Measurements from ENCODE around the gene ADRM1.

ADRM1 gene

DNA sequence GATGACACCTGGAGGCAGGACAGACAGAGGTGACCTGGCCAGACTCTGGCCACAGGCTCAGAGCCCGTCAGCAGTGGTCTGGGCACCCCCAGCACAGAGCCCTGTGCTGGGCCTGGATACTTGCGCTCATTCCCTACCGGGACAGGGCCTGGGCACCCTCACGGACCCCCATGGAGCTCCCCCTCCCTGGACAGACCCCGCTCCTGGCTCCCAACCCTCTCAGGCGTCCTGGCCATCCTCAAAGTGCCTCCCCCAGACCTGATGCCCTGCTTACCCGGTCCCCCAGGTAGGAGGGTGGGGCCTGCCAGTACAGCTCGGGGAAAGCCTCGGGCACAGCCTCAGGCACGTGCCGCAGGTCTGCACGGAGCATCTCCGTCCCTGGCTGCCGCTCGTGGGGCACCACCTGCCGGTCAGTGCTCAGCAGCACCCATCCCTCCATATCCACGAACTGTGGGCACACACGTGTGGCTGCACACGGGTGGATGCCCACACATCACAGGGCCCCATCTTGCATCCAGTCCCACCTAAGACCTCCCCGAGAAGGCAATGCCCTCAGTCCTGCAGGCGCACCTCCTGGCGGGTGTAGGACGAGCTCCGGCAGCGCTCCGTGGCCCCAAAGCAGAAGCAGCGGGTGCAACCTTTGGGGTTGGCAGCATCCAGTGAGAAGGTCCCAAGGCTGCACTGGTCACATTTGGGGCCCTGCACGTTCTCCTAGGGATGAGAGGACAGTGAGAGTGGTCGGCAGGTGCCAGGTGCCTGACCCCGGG lies 24.3 kb downstream of the ADRM1 start:
- DNase-seq (ENCODE audit: insufficient read length, low spot score) (no peak), FAIRE-seq (no peak)
- TF ChIP-seq SPI1 (IDR thresholded peaks at IDR 0.05; ENCODE audit: low read depth, low read length) (no peak), POLR2A (IDR thresholded peaks at IDR 0.05; ENCODE audit: low read depth, low read length) (no peak), POU2F2 (IDR thresholded peaks at IDR 0.05; ENCODE audit: low read depth, low read length) (no peak), TAF1 (IDR thresholded peaks at IDR 0.05; ENCODE audit: low read depth, low read length) (no peak), PAX5 (IDR thresholded peaks at IDR 0.05; ENCODE audit: insufficient read depth, low read length, severe bottlenecking) (no peak), POLR2AphosphoS5 (IDR thresholded peaks at IDR 0.05; ENCODE audit: low read depth, low read length) (no peak)

DNA sequence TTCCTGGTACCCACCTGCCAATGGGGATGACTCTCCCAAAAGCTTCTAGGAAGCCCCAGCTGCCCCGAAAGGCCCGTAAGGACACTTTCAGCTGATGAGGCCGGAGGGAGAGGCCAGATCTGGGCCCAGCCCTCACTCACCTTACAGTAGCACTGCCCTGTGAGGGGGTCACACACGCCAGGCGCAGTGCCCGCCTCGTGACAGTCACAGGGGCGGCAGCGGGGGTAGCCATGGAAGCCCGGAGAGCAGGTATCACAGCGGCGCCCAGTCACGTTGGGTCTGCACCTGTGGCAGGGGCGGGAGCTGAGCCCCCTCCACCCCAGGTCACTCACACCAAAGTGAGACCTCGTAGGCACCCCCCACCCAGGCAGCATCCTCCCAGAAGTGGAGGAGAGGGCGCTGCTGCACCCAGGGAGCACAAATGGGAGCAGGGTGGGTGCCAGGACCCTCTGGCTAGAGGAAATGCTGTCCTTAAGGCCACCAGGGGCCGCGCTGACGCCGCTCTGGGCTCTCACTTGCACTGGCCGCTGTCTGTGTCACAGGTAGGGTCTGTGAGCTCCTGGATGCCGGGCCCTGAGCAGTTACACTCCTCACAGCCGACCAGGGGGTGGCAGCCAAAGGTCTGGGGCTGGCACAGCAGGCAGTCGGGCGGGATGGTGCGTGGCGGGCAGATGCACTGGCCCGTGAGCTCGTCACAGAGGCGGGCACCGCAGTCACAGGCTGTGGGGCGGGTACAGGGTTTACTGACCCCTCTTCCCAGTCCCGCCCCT lies 25.1 kb downstream of the ADRM1 start:
- FAIRE-seq (no peak), DNase-seq (ENCODE audit: insufficient read length, low spot score) (no peak)
- TF ChIP-seq PAX5 (IDR thresholded peaks at IDR 0.05; ENCODE audit: insufficient read depth, low read length, severe bottlenecking), result no peak
- no peak for TF ChIP-seq POU2F2 (IDR thresholded peaks at IDR 0.05; ENCODE audit: low read depth, low read length)
- TF ChIP-seq TAF1 (IDR thresholded peaks at IDR 0.05; ENCODE audit: low read depth, low read length), result no peak
- no peak for TF ChIP-seq POLR2A (IDR thresholded peaks at IDR 0.05; ENCODE audit: low read depth, low read length)
- TF ChIP-seq POLR2AphosphoS5 (IDR thresholded peaks at IDR 0.05; ENCODE audit: low read depth, low read length), result no peak
- TF ChIP-seq SPI1 (IDR thresholded peaks at IDR 0.05; ENCODE audit: low read depth, low read length), result no peak

DNA sequence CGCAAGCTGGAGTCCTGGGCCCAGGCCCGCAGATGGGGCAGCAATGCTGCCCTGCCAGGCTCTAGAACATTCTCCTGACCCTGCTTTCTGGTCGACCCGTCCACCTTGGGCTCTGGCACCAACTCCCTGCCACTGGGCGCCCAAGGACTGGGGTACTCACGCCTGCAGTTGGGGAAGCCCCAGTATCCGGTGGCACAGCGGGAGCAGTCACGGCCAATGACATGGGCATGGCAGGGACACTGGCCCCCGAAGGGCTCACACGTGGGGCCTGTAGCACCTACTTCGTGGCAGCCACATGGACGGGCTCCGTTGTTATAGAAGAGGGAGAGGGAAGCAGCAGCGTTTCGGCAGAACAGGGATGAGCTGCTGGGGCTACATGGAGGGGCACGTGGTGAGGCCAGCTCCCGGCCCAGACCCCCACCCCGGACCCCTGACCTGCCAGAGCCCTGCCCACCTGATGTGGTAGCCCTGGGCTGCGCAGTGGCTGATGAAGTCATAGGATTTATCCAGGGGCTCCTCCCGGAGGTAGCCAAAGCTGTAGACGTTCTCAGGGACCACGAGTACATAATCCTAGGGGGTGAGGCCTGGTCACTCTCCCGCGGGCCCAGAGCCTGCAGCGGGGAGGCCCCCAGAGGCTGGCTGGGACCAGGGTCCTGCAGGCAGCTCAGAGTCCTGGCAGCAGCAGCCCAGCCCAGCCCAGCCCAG lies 26.0 kb downstream of the ADRM1 start:
- FAIRE-seq (no peak), DNase-seq (ENCODE audit: insufficient read length, low spot score) (no peak)
- TF ChIP-seq PAX5 (IDR thresholded peaks at IDR 0.05; ENCODE audit: insufficient read depth, low read length, severe bottlenecking) (no peak), POLR2AphosphoS5 (IDR thresholded peaks at IDR 0.05; ENCODE audit: low read depth, low read length) (no peak), POLR2A (IDR thresholded peaks at IDR 0.05; ENCODE audit: low read depth, low read length) (no peak), SPI1 (IDR thresholded peaks at IDR 0.05; ENCODE audit: low read depth, low read length) (no peak), POU2F2 (IDR thresholded peaks at IDR 0.05; ENCODE audit: low read depth, low read length) (no peak), TAF1 (IDR thresholded peaks at IDR 0.05; ENCODE audit: low read depth, low read length) (no peak)

DNA sequence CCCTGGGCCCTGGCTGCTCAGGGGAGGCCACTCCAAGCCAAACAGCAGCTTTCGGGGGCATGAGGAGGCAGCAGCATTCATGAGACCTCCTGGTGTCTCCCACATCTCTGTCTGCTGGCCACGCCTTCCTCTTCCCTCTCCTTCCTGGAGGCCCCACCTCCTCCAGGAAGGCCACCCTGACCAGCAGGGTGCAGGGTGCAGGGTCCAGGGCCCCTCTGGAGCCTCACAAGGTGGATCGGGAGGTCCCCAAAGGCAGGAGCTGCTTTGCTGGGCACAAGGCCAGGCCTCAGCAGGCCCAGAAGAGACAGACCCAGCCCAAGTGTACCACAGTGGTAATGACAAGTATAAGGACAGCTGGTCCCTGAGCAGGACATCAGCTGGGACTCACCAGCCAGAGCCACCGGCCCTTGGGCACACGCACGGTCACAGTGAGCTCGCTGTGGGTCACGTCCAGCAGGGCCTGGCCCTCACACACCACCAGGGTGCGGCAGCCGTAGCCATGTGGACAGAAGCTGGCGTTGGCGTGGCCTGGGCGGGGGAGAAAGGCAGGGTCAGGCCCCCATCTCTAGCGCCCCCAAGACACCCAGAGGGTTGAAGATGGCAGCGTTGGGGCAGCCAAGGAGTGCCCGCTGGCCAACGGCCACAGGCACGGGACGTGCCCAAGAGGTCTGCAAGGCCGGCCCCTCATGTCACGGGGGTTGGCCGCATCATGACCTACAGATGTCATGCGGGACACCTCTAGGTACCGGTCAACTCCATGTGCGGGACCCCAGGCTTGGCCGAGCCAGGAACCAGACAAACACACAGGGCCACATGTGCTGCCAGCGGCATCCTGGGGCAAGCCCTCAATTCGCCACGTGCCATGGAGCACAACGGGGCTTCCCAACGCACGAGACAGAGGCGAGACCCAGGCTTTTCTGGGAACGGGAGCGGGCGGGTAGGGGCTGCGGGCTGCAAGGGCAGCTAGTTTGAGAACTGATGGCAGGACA lies 26.9 kb downstream of the ADRM1 start:
- FAIRE-seq (no peak), DNase-seq (ENCODE audit: insufficient read length, low spot score) (no peak)
- no peak for TF ChIP-seq PAX5 (IDR thresholded peaks at IDR 0.05; ENCODE audit: insufficient read depth, low read length, severe bottlenecking)
- TF ChIP-seq SPI1 (IDR thresholded peaks at IDR 0.05; ENCODE audit: low read depth, low read length), result no peak
- no peak for TF ChIP-seq TAF1 (IDR thresholded peaks at IDR 0.05; ENCODE audit: low read depth, low read length)
- TF ChIP-seq POU2F2 (IDR thresholded peaks at IDR 0.05; ENCODE audit: low read depth, low read length), result no peak
- TF ChIP-seq POLR2AphosphoS5 (IDR thresholded peaks at IDR 0.05; ENCODE audit: low read depth, low read length), result no peak
- no peak for TF ChIP-seq POLR2A (IDR thresholded peaks at IDR 0.05; ENCODE audit: low read depth, low read length)

DNA sequence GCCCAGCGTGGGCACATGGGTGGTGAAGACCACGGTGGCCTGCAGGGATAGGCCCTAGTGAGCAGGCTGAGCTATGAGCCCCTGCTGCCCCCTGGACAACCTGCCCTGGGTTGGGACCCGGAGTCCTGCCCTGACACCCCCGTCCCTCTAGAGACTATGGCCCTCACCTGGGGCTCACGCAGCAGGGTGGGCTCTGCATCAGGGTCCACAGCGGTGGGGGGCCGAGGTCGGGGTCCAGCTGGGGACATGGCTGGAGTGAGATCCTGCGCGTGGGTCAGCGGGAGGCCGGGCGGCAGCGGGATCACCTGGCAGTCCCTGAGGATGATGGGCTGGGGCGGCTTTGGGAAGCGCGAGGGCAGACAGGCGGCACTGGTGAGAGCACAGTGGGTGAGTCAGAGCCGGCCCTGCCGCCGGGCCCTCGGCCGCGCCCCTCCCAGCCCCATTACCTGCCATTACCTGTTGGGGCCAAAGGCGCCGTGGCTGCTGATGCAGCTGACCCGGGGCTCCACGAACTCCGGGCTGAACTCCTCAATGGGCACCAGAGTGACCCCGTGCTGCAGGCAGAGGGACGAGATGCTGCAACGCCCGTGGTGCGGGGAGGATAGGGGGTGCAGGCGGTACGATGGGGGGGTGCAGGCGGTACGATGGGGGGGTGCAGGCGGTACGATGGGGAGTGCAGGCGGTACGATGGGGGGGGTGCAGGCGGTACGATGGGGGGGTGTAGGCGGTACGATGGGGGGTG lies 27.9 kb downstream of the ADRM1 start:
- no peak for TF ChIP-seq SPI1 (IDR thresholded peaks at IDR 0.05; ENCODE audit: low read depth, low read length)
- TF ChIP-seq PAX5 (IDR thresholded peaks at IDR 0.05; ENCODE audit: insufficient read depth, low read length, severe bottlenecking), result no peak
- DNase-seq (ENCODE audit: insufficient read length, low spot score) (no peak), FAIRE-seq (no peak)

GRCh38 chr20:62331347-62331746 lies 28.6 kb downstream of the ADRM1 start:
- TF ChIP-seq POLR2A (IDR thresholded peaks at IDR 0.05; ENCODE audit: low read depth, low read length) (no peak), PAX5 (IDR thresholded peaks at IDR 0.05; ENCODE audit: insufficient read depth, low read length, severe bottlenecking) (no peak), TAF1 (IDR thresholded peaks at IDR 0.05; ENCODE audit: low read depth, low read length) (no peak), POU2F2 (IDR thresholded peaks at IDR 0.05; ENCODE audit: low read depth, low read length) (no peak), SPI1 (IDR thresholded peaks at IDR 0.05; ENCODE audit: low read depth, low read length) (no peak), POLR2AphosphoS5 (IDR thresholded peaks at IDR 0.05; ENCODE audit: low read depth, low read length) (no peak)
- no peak for DNase-seq (ENCODE audit: insufficient read length, low spot score)
- FAIRE-seq, result no peak

DNA sequence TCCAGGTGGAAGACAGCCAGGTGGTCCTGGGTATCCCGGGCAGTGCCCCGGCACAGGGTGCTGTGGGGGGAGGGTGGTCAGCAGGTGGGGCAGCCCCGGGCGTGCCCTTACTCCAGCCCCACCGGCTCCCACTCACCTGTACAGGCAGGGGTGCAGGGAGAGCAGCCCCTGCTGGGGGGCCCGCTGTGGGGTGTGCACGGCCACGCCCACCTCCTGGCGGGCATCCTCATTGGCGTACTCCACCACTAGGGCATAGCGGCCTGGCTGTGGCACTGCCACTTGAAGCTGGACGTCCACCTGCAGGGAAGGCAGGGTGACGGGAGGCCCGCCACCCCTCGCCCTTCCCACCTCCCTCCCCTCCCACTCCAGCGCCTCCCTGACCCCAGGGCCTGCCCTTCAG lies 29.6 kb downstream of the ADRM1 start:
- DNase-seq (ENCODE audit: insufficient read length, low spot score) (no peak), FAIRE-seq (no peak)
- TF ChIP-seq POLR2AphosphoS5 (IDR thresholded peaks at IDR 0.05; ENCODE audit: low read depth, low read length) (no peak), PAX5 (IDR thresholded peaks at IDR 0.05; ENCODE audit: insufficient read depth, low read length, severe bottlenecking) (no peak), SPI1 (IDR thresholded peaks at IDR 0.05; ENCODE audit: low read depth, low read length) (no peak), POU2F2 (IDR thresholded peaks at IDR 0.05; ENCODE audit: low read depth, low read length) (no peak), POLR2A (IDR thresholded peaks at IDR 0.05; ENCODE audit: low read depth, low read length) (no peak), TAF1 (IDR thresholded peaks at IDR 0.05; ENCODE audit: low read depth, low read length) (no peak)
